GM11168 (cell line): ENCODE measurements around the gene CENPB.

Experiments used
- in situ Hi-C: fragments of 300-500 bp; cut with MboI; formaldehyde crosslinking; loops from one replicate; pipeline ENCODE4 v1.12.0; 2022; ENCODE audit warnings: low sequenced_read_pairs; ENCODE audit not compliant: unreplicated experiment

The CENPB gene

GRCh38 chr20:3768342-3769130 is 18.0 kb downstream of the CENPB start:
- in situ Hi-C loops = no loop called here

GRCh38 chr20:3767427-3768341 is 18.9 kb downstream of the CENPB start, which contains the start of gene ADISSP:
ADISSP (minus strand) TSS chr20:3767753; CDS start chr20:3760100, 7,653 bp downstream.
- in situ Hi-C loops = no loop called here

GRCh38 chr20:3767110-3767426 is 19.5 kb downstream of the CENPB start:
- in situ Hi-C loops = no loop called here

- in situ Hi-C loops = no loop called here
Measured at GRCh38 chr20:3766422-3767109, 20.0 kb downstream of the CENPB start.

- in situ Hi-C loops = no loop called here
Measured at GRCh38 chr20:3765171-3765882, 21.2 kb downstream of the CENPB start.

- in situ Hi-C loops = no loop called here
Measured at GRCh38 chr20:3764659-3765058, 21.9 kb downstream of the CENPB start.

- in situ Hi-C loops = no loop called here
Measured at GRCh38 chr20:3763671-3764601, 22.6 kb downstream of the CENPB start.

GRCh38 chr20:3760655-3761348 is 25.7 kb downstream of the CENPB start:
- in situ Hi-C loops = no loop called here

GRCh38 chr20:3759884-3760283 is 26.7 kb downstream of the CENPB start:
- in situ Hi-C loops = no loop called here

- in situ Hi-C loops = no loop called here
Measured at GRCh38 chr20:3759316-3759823, 27.2 kb downstream of the CENPB start.

- in situ Hi-C loops = no loop called here
Measured at GRCh38 chr20:3758566-3758965, 28.0 kb downstream of the CENPB start.

- in situ Hi-C loops = no loop called here
Measured at GRCh38 chr20:3757268-3757667, 29.3 kb downstream of the CENPB start.

GRCh38 chr20:3755814-3756480 is 30.6 kb downstream of the CENPB start:
- in situ Hi-C loops = no loop called here

GRCh38 chr20:3755269-3755668 is 31.3 kb downstream of the CENPB start:
- in situ Hi-C loops = no loop called here

GRCh38 chr20:3754276-3754630 is 32.3 kb downstream of the CENPB start:
- in situ Hi-C loops = no loop called here

- in situ Hi-C loops = no loop called here
Measured at GRCh38 chr20:3753501-3754275, 32.9 kb downstream of the CENPB start.

GRCh38 chr20:3753098-3753497 is 33.4 kb downstream of the CENPB start:
- in situ Hi-C loops = no loop called here
